CD4-positive, alpha-beta T cell treated with Interleukin-17A for 1 hour (primary cell): Measurements from ENCODE around the gene ATAD2B.
"Not testable (repeated sequence)": the region's sequence is repeated elsewhere in the genome, so short reads cannot be mapped to it uniquely, and the experiment has no call there.

Experiments
- DNase-seq: peaks from one replicate; pipeline ENCODE4 v3.0.0-alpha.2; 2020

The ATAD2B gene

DNA sequence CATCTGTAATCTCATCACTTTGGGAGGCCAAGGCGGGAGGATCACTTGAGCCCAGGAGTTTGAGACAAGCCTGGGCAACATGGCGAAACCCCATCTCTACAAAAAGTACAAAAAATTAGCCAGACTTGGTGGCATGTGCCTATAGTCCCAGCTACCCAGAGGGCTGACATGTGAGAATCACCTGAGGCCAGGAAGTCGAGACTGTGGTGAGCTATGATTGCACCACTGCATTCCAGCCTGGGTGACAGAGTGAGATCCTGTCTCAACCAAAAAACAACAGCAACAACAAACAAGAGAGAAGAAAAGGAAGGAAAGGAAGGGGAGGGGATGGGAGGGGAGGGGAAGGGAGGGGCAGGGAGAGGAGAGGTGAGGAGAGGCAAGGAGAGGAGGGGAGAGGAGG, 203.9 kb downstream of the ATAD2B start:
- not testable (repeated sequence) for DNase-seq

GRCh38 chr2:23722255-23722654, 204.7 kb downstream of the ATAD2B start:
- DNase-seq: no peak

GRCh38 chr2:23721454-23721826, 205.5 kb downstream of the ATAD2B start:
- DNase-seq: no peak

- no peak for DNase-seq
Measured at GRCh38 chr2:23720705-23721453, 206.0 kb downstream of the ATAD2B start.

GRCh38 chr2:23719716-23720115, 207.2 kb downstream of the ATAD2B start:
- no peak for DNase-seq

DNA sequence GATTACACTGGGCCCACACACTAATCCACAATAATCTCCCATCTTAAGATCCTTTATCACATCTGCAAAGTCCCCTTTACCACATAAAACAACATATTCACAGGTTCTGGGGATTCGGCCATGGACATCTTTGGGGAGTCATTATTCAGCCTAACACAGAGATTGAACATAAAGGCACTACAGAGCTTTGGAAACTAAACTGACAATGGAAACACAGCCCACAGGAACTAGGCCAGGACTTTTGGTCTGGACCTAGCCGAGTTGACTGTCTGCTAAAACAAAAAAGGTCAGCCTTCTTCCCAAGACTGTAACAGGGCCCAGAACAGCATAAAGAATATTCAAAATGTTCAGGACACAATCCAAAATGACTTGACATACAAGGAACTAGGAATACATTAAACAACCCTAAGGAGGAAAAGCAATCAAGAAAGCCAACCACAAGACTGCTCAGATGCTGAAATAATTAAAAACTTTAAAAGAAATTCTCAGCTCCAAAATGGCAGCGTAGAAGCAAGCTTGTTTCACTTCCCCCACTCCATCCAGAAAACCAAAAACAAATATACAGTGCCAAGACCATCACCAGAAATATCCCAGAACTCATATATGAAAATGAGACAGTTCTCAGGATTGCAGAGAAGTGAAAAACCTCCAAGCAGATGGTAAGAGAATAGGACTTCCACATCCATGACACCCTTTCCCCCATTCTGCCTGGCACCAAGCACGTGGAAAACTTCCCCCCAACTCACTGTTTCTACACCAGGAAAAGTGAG, 207.8 kb downstream of the ATAD2B start:
- DNase-seq: no peak

- DNase-seq: no peak
Measured at GRCh38 chr2:23713351-23713750, 213.6 kb downstream of the ATAD2B start.

- DNase-seq: no peak
Measured at GRCh38 chr2:23712756-23713151, 214.2 kb downstream of the ATAD2B start.

GRCh38 chr2:23711979-23712755, 214.8 kb downstream of the ATAD2B start:
- DNase-seq: no peak

GRCh38 chr2:23709311-23709710, 217.6 kb downstream of the ATAD2B start:
- DNase-seq: no peak

- DNase-seq: no peak
Measured at GRCh38 chr2:23708771-23709170, 218.2 kb downstream of the ATAD2B start.

DNA sequence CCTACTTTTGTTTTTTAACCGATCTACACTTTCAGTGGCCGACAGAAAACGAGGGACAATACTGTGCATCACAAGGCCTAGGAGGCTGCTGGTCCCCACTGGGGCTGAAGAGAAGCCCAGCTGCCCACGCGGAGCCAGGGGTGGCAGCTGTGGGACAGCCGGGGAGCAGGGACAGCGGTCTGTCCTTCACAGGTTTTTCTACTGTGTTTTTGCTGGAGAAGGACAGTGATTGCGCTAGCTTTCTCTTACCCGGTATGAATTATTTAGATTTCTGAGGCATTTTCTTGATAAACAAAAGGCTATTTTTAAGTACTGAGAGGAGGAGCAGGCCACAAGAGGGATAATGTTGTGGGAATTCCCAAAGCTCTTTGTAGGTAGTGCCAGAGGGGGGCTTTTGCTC, 219.8 kb downstream of the ATAD2B start:
- no peak for DNase-seq

DNA sequence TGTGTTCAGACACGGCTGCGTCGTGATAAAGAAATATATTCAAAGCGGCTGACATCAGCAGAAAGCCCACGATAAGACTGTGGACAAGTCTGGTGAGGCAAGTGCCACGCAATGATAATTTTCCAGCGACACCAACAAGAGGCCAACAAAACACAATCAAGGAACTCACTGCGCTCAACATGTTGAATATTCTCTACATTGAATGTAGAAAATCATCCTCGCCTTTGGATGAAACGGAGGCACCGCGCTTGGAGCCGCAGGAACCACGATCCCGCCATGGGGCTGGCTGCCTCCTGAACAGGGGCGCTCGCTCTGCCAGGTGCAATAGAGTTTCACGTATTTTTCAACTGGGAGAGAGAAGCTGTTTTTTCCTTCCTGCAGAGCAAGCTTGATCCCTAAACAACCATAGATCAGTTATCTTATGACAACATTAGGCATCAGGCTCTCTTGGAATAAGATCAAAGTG, 220.3 kb downstream of the ATAD2B start:
- DNase-seq: no peak

GRCh38 chr2:23705771-23706612, 220.9 kb downstream of the ATAD2B start:
- no peak for DNase-seq

DNA sequence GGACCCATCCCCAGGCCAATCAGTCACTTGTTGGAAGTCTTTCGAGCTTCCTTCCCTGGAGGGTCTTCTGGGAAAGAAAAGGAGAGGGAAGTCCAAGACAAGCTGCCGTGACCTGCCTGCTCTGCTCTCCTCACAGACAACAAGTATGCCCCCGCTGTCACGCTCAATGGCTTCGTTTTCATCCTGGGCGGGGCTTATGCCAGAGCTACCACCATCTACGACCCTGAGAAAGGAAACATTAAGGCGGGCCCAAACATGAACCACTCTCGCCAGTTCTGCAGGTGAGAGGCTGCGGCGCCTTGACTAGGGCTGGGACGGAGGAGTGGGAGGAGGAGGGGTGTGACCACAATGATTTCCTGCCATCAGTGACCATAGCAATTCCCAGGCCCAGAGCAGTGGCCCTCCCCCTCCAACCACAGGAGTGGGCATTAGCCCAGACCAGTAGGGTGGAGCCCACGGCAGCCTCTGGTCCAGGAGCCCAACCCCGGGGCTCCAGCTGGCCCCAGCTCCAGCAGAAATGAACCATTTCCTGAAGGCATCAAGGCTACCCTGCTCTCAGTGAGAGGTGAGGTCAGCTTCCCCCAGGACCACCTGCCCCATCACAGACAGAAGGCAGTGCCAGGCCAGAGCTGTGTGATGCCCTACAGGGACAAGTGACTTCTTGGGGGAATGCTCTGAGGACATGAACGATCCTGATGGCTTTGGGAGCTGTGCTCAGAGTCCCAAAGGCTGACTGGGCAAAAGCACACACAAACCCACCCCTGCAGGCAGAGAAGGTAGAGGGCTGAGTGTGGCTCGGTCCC, 223.1 kb downstream of the ATAD2B start:
- no peak for DNase-seq

GRCh38 chr2:23703037-23703582, 223.8 kb downstream of the ATAD2B start:
- no peak for DNase-seq

- no peak for DNase-seq
Measured at GRCh38 chr2:23700627-23701026, 226.3 kb downstream of the ATAD2B start.

GRCh38 chr2:23699580-23699925, 227.4 kb downstream of the ATAD2B start:
- DNase-seq: no peak

DNA sequence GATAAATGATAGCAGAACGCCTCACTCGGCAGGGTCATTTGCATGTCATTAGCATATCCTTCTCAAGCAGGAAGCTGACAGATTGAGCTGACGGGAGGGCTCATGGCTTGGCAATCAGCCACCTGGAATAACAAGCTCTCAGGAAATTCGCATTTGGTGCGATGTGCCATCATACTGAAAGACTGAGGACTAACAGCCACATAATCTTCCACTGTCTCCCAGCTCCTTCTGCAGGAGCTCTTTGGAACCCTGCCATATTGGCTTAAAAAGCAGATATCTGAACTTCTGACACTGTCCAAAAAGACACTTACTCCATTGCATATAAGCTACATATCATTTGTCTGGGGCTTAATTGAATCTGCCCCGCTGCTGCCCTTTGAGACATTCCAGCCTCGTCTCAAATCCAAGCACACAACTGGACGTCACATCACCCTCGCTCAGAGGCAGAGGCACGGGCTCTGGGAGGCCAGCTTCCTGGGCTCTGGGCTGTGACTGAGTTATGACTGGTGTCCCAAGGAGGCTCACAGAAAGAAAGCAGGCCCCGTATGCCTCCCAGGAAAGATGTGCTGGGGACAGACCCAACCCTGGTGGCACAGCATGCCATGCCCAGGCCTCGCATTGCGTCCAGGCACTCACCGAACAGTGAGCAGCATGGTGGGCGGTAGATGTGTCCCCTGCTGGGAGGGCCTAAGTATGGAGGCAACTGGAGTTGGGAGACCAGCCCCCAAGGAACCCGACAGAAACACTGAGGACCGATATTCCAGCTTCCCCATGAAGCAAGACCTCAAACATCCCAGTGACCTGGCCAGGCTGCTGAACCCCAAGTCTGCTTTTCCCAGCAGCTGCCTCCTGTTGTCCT, 228.0 kb downstream of the ATAD2B start:
- no peak for DNase-seq
